HG02642 (cell line): ENCODE measurements around the gene PREX1.

ENCODE experiments used
- ATAC-seq: cut with Tn5 transposase; IDR thresholded peaks from one replicate; pipeline ENCODE4 v1.9.1; 2021; ENCODE audit warnings: mild to moderate bottlenecking; ENCODE audit not compliant: unreplicated experiment, poor library complexity

PREX1 gene

GRCh38 chr20:48581167-48581566, 246.6 kb downstream of the PREX1 start:
- no peak for ATAC-seq

- ATAC-seq: no peak
These were observed 249.3 kb downstream of the PREX1 start for GRCh38 chr20:48578397-48579098.

GRCh38 chr20:48577557-48577956, 250.2 kb downstream of the PREX1 start:
- ATAC-seq: no peak

GRCh38 chr20:48574383-48574782, 253.4 kb downstream of the PREX1 start:
- no peak for ATAC-seq
